SKM-1 treated with dmso at 0.1 percent for 144 hours (cell line): Measurements from ENCODE around the gene TRAPPC8.
"Not testable (repeated sequence)": the region's sequence is repeated elsewhere in the genome, so short reads cannot be mapped to it uniquely, and the experiment has no call there.

ENCODE experiments used
- DNase-seq: peaks from one replicate; lab custom pipeline; 2025; ENCODE audit not compliant: unreplicated experiment; lab: John Stamatoyannopoulos, UW

The TRAPPC8 gene, protein sequence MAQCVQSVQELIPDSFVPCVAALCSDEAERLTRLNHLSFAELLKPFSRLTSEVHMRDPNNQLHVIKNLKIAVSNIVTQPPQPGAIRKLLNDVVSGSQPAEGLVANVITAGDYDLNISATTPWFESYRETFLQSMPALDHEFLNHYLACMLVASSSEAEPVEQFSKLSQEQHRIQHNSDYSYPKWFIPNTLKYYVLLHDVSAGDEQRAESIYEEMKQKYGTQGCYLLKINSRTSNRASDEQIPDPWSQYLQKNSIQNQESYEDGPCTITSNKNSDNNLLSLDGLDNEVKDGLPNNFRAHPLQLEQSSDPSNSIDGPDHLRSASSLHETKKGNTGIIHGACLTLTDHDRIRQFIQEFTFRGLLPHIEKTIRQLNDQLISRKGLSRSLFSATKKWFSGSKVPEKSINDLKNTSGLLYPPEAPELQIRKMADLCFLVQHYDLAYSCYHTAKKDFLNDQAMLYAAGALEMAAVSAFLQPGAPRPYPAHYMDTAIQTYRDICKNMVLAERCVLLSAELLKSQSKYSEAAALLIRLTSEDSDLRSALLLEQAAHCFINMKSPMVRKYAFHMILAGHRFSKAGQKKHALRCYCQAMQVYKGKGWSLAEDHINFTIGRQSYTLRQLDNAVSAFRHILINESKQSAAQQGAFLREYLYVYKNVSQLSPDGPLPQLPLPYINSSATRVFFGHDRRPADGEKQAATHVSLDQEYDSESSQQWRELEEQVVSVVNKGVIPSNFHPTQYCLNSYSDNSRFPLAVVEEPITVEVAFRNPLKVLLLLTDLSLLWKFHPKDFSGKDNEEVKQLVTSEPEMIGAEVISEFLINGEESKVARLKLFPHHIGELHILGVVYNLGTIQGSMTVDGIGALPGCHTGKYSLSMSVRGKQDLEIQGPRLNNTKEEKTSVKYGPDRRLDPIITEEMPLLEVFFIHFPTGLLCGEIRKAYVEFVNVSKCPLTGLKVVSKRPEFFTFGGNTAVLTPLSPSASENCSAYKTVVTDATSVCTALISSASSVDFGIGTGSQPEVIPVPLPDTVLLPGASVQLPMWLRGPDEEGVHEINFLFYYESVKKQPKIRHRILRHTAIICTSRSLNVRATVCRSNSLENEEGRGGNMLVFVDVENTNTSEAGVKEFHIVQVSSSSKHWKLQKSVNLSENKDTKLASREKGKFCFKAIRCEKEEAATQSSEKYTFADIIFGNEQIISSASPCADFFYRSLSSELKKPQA (N-terminal part only)

DNA sequence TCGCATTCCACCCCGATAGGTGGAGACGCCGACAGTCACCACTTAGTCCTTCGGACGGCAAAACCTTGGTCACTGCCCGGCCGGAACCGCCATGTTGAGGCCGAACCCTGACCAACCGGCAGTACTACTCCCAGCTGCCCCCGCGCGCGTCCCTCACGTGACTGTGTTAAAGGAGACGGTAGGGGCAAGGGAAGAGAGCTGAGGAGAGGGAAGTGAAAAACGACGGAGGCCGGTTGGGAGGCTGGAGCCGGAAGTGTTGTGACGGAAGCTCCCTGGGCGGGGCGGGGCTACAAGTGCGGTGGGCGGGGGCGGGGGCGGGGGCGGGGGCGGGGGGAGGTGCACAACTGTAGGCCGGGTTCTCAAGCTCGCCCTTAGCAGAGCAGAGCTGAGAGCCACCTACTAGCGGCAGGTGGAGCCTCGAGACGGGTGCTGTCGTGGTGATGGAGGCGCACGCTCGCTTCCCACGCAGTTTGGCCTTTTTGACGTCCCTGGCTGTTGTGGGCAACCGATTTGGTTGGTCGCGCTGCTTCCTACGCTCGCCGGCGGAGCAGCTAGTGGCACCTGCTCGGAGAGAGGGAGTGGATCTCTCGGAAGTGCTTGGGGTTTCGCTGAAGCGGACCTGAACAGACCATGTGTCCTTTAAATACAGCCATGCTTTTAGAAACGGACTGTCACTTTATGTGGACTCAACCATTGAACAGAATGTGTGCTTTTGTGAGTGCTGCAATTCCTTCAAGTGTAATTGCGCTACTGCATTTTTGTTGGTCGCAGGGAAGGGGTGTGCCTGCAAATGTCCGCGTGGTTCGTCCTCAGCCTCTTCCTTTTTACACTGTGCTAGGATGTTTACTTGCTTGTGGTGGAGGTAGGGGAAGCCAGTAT lies at the start of gene TRAPPC8:
TRAPPC8 (minus strand) TSS at position 130 of the 879 bp plus-strand sequence. CDS start 364 bp downstream, outside the sequence.
- DNase-seq, result peak; percentile 99

DNA sequence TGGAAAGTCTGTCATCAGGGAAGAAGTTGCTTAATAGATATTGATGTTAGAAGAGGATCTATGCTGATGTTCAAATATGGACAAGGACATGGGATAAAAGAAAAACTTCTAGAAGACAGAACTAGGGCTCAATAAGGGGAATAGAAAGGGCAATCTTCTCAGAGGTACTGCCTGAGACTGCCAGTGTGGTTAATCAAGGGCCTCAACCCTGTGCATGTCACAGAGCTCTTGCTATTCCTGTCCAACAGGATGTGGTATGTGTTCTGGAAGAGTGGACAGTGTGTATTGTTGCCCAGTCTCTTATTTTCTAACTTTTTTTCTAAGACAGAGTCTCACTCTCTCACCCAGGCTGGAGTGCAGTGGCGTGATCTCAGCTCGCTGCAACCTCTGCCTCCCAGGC lies 47.9 kb upstream of the TRAPPC8 start:
- no peak for DNase-seq

DNA sequence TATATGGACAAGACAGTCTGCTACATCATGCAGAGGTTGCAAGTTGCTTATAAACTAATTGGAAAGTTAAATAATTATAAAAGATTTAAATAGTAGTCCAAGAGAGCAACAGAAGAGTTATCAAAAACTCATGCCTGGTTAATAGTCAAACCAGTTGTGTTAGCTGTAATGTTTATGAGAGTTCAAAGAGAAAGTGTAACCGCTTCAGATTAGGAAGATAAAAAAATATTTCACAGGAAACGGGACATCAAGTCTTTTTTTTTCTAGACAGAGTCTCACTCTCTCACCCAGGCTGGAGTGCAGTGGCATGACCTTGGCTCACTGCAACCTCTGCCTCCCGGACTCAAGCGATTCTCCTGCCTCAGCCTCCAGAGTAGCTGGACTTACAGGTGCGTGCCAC lies 41.0 kb upstream of the TRAPPC8 start:
- DNase-seq, result no peak

DNA sequence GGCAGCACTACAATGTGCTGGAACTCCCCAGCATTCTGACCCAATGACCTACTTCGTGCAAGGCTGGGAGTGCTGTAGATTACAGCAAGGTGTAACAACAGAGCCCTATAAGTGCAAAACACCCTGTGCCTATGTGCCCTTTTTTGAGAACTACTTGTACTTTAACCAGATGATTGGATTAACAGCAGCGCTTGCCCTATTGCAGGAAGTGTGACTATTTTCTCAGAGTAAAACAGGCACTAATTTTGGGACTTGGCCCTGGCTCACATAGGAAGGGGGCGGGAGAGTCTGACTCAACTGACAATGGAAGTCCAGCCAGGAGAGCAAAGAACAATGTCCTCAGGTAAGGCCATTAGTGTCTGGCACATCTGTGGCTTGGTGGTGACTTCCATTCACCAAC lies 40.1 kb upstream of the TRAPPC8 start:
- no peak for DNase-seq

DNA sequence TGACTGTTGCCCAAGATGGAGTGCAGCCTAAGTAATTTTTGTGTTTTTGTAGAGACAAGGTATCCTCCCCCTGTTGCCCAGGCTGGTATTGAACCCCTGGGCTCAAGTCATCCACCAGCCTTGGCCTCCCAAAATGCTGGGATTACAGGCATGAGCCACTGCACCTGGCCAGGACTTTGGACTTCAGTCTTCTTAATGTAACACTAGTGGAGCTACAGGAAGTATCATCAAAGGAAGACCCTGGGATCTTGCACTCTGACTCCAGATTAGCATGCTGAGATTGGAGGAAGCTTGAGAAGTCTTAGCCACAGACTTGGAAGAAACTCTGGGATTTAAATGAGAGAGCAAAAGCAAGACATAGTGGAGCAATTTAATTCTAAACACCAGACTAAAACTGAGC lies 37.9 kb upstream of the TRAPPC8 start:
- DNase-seq, result no peak

DNA sequence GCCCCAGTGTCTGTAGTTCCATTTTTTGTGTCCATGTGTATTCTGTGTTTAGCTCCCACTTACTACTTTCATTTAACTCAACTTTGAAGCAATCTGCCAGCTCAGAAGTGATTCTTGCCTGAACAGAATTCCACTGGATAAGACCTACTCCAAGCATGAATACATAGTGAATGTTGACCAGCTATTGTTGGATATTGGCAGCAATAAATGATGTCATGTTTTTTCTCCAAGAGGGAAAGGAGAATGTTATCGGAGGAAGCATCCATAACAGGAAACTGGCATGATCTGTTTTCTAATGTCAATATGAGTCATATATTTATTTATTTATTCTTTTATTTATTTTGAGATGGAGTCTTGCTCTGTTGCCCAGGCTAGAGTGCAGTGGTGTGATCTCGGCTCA lies 36.8 kb upstream of the TRAPPC8 start:
- DNase-seq, result no peak

DNA sequence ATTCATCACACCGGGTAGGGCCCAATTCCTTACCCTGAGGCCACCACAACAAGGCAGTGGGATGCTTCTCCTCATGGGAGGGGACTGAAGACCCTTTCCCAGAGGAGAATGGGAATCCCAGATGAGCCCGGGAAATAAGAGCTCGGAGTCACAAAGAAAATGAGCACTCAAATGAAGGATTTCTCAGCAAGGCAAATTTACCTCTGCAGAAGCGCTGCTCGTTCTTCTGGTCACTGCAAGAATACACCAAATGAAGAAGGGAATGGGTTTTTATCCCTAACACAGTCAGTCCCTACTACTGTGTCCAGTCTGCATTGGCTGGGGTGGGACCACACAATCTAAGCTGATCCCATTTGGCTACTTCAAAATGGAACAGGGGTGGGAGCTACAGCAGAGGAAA lies 35.7 kb upstream of the TRAPPC8 start:
- no peak for DNase-seq

DNA sequence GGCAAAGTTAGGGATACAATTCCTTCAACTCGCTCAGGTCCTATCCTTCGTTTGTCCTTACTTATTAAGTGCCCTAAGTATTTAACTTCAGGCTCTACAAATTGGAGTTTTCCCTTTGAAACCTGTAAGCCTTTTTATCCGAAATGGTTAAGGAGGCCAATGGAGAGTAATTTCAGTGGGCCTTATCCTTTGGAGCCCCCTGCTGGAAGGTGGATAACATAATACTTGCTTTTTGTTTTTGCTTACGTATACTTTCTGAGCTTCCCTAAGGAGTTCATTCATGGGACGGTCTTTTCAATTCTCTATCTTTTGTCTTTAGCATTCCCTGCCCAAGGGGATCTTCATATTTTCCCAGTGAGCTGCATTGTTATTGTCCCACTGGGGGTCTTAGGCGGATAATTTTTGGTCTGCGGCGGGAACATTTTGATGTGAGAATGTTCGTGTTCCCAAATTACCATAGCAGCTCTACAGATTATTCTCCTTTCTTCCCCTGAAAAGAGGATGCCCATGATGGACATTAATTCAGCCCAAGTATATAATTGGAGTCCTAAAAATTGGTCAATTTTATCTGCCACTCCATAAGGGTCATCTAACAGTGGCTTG lies 34.4 kb upstream of the TRAPPC8 start:
- peak; percentile 76 for DNase-seq

DNA sequence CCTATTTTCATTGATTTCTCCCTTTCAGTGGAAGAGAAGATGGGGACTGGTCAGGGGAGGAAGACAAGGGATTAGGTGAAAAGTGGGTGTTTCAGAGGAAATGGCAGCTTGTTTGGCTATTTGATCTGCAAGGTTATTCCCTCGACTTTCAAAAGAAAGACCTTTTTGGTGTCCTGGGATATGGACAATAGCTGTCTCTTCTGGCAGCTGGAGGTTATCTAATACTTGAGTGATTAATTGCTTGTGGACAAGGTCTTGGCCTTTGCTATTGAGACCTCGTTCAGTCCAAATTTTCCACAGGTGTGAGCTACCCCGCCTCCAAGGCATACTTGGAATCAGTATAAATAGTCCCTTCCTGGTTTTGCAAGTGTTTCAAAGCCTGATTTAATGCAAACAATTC lies 33.3 kb upstream of the TRAPPC8 start:
- no peak for DNase-seq

DNA sequence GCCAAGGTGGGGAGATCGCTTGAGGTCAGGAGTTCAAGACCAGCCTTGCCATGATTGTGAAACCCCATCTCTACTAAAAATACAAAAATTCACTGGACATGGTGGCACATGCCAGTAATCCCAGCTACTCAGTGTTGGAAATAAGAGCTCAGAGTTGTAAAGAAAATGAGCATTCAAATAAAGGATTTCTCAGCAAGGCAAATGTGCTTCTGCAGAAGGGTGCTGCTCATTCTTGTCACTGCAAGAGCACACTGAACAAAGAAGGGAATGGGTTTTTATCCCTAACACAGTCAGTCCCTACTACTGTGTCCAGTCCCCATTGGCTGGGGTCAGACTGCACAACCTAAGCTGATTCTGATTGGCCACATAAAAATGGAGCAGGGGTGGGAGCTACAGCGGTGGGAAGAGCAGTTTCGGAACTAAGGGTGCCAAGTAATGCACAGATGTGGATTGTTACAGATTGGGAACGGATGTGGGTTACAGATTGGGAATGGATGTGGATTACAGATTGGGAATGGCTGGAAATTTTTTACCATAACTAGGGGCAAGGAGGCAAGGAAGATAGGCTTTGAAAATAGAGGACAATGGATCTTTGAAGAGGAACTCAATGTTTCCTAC lies 31.1 kb upstream of the TRAPPC8 start:
- no peak for DNase-seq

DNA sequence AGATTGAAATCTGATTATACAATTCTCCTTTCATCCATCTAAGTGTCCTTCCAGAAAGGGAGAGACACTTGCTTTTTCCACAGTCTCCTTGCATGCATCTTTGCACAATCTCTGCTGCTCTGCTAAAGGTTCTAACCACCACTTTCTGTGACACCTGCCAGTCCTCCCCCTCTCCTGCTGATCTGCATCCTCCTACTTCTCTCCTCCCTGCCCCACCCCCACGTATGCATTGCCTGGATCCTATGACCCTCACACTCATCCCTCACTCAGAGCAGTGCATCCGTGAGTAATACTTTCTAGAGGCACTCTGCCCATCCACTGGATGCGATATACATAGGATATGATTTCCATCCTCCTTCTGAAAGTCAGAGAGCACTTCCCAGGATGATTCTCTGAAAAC lies 27.7 kb upstream of the TRAPPC8 start:
- DNase-seq, result no peak

DNA sequence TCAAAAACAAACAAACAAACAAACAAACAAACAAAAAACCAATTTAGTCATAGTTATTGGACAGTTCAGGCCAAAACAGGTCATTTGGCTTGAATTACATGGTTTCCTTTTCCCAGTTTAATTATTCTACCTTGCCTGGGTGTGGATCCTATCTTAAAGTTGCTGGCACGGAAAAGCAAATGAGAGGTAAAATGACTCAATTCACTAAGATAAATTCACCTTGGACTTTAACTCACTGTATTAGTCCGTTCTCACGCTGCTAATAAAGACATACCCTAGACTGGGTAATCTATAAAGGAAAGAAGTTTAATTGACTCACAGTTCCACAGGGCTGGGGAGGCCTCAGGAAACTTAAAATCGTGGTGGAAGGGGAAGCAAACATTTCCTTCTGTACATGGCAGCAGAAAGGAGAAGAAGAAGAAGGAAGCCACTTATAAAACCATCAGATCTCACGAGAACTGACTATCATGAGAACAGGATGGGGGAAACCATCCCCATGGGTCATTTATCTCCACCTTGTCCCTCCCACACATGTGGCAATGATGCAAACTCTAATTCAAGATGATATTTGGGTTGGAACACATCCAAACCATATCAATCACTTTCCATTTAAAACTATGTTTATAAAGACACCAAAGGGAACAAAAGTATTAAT lies 22.5 kb upstream of the TRAPPC8 start:
- peak; percentile 64 for DNase-seq

DNA sequence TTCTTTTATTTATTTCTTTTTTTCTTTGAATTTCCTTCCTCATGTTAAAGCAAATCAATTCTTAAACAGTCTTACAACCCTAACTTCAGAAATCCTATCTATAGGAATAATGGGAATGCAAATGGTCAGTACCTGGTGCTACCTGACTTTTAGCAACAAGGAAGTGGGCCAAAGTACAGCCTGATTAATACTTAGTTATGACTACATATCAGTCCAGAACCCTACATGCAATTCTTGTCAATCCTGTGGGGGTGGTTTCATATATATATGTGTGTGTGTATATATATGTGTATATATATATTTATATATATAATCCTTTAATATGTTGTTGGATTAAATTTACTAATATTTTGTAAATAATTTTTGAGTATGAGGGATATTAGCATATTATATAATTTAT lies 14.8 kb upstream of the TRAPPC8 start:
- no peak for DNase-seq

DNA sequence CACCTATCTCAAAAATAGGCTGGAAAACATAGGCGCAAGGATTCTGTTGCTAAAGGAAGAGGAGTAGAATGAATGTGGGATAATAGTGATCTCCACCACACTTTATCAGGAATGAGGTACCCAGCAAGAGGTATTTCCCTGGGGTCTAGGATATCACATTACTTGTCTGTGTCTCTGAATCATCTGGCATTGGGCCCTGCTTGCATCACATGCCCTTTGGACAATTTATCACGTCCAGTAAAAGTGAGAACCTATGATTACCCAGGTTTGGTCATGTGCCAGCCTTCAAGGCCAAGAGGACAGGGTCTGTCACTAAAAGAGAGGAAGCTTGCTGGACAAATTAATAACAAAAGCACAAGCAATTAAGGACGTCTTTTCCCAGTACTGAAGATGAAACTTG lies 11.4 kb upstream of the TRAPPC8 start:
- no peak for DNase-seq

DNA sequence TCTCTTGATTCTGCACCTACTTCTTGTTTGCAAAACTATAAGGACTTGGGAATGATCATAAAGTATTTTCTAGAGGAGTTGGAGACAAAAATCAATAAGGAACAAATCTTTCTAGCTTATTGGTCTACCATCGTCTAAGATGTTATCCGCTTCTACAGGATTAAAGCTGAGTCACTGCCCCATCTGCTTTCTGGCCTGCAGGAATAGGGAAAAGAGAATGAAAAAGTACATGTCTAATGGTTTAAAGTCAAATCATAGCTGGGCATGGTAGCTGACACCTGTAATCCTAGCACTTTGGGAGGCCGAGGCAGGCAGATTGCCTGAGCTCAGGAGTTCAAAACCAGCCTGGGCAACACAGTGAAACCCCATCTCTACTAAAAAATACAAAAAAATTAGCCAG lies 10.8 kb upstream of the TRAPPC8 start:
- not testable (repeated sequence) for DNase-seq

DNA sequence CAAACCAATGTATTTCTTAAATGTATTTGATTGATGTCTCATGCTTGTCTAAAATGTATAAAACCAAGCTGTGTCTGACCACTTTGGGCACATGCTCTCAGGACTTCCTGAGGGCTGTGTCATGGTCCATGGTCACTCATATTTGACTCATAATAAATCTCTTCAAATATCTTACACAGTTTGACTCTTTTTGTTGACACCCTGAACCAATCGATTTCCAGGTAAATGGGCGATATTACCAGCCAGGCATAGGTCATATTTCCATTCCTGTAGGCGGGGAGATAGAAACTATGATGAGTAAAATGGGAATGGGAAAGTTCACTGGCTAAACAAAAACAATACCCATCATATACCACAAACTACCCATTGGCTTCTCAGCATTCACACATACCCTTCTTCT lies 9.3 kb upstream of the TRAPPC8 start:
- DNase-seq, result no peak

DNA sequence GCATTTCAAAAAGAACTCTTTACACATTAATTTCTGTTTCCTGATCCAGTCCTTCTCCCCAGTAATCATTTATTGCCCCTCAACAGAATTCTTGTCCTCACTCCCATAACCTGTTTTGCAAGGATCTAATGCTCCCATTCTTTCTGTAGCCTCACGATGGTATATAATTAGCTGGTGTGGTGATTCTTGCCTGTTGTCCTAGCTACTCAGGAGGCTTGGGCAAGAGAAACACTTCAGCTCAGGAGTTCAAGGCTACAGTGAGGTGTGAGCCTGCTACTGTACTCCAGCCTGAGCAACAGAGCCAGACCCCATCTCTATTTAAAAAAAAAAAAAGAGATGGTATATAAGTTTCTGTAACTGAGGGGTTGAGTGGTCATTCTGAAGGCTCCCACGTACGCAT lies 7.7 kb upstream of the TRAPPC8 start:
- no peak for DNase-seq

DNA sequence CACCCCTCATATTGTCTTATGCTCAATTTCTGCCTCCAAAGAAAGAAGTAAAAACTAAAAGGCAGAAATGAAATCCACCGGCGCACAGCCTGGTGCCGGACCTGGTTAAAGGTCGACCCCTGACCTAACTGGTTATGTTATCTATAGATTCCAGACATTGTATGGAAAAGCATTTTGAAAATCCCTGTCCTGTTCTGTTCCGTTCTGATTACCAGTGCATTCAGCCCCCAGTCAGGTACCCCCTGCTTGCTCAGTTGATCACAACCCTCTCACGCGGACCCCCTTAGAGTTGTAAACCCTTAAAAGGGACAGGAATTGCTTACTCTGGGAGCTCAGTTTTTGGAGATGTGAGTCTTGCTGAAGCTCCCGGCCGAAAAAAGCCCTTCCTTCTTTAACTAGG lies 5.4 kb upstream of the TRAPPC8 start:
- DNase-seq, result not testable (repeated sequence)
